GM20000 (cell line): ENCODE results near the gene HUWE1.
"Not testable (repeated sequence)": the region's sequence is repeated elsewhere in the genome, so short reads cannot be mapped to it uniquely, and the experiment has no call there.

ENCODE experiments used
- DNase-seq: peaks from one replicate; pipeline ENCODE4 v3.0.0; 2012; ENCODE audit warnings: low spot score
- CTCF ChIP-seq: IDR thresholded peaks from 2 replicates; pipeline ENCODE4 v1.5.1; 2012; ENCODE audit warnings: mild to moderate bottlenecking, control low read depth; ENCODE audit errors: extremely low read depth, missing control alignments

Gene HUWE1

GRCh38 chrX:53686151-53686885, at the start of gene HUWE1:
TSS of gene HUWE1 (minus strand) at chrX:53686719. CDS start at chrX:53654107, 32,612 bp downstream.
- TF ChIP-seq CTCF, result no peak
- peak; percentile 67 for DNase-seq

DNA sequence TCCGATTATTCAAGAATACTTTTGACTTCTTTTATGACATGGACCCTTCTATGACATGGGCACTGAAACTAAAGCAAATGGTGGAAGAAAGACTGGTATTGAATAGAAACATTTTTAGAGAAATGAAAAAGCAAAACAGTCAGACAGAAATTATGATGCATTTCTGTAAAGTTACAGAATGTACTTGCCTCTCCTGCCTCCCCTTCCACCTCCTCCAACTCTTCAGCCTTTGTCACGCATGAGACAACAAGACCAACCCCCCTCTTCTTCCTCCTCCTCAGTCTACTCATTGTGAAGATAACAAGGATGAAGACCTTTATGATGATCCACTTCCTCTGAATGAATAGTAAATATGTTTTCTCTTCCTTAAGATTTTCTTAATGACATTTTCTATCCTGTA, 46.3 kb upstream of the HUWE1 start:
- DNase-seq, result no peak
- TF ChIP-seq CTCF, result no peak

- no peak for DNase-seq
- no peak for TF ChIP-seq CTCF
Observed at GRCh38 chrX:53729751-53730150, 43.2 kb upstream of the HUWE1 start.

GRCh38 chrX:53728506-53728905, 42.0 kb upstream of the HUWE1 start:
- DNase-seq, result no peak
- TF ChIP-seq CTCF, result no peak

GRCh38 chrX:53724872-53725271, 38.4 kb upstream of the HUWE1 start:
- no peak for DNase-seq
- no peak for TF ChIP-seq CTCF

DNA sequence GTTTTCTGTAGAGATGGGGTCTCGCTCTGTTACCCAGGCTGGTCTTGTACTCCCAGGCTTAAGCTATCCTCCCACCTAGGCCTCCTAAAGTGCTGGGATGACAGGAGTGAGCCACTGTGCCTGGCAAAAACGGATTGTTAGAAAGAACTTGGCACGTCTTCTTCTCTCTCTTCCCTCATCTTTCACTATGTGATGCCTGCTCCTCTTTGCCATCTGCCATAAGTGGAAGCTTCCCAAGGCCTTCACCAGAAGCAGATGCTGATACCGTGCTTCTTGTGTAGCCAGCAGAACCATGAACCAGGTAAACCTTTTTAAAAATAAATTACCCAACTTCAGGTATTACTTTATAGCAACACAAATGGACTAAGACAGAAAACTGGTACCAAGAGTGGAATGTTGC, 36.9 kb upstream of the HUWE1 start:
- no peak for TF ChIP-seq CTCF
- DNase-seq, result no peak

DNA sequence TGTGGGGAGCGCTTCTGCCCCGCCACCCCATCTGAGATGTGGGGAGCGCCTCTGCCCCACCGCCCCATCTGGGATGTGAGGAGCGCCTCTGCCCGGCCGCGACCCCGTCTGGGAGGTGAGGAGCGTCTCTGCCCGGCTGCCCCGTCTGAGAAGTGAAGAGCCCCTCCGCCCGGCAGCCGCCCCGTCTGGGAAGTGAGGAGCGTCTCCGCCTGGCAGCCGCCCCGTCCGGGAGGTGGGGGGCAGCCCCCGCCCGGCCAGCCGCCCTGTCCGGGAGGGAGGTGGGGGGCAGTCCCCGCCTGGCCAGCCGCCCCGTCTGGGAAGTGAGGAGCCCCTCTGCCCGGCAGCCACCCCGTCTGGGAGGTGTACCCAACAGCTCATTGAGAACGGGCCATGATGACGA, 35.1 kb upstream of the HUWE1 start:
- not testable (repeated sequence) for DNase-seq

DNA sequence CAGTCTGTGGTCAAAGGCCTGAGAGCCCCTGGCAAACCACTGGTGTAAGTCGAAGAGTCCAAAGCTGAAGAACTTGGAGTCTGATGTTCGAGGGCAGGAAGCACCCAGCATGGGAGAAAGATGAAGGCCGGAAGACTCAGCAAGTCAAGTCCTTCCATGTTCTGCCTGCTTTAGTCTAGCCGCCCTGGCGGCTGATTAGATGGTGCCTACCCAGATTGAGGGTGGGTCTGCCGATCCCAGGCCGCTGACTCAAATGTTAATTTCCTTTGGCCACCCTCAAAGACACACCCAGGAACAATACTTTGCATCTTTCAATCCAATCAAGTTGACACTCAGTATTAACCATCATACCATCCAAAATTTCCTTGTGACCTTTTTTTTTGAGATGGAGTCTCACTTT, 33.1 kb upstream of the HUWE1 start:
- DNase-seq, result not testable (repeated sequence)

GRCh38 chrX:53718073-53718472, 31.6 kb upstream of the HUWE1 start:
- no peak for TF ChIP-seq CTCF
- DNase-seq, result no peak
